Stimulated activated CD4-positive, alpha-beta T cell treated with anti-CD3 and anti-CD28 coated beads, Interleukin-2, amount 100 ng/mL, for 24 hours (primary cell): Measurements from ENCODE around the gene MRAP.

Experiments used
- DNase-seq, 2 donors: peaks; one replicate each; pipeline ENCODE4 v3.0.0-alpha.2; 2020

Gene MRAP

DNA sequence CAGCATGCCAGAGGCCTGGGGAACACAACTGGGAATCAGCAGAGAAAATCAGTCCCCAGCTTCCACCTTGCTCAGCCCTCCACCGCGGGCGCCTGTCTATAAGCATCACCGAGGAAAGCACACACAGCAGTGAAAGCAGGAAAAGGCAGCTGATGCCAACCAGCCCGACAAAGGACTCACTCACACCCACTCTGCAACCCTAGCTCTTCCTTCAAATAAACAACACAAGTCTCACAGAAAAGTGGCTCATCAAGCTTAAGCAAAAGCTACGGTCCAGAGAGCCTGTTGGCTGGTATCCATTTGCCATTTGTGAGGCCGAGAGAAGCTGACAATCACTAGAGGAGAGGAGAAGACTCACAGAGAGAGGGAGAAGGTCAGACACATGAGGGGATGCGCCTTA is 27.1 kb downstream of the MRAP start:
- no peak for DNase-seq

DNA sequence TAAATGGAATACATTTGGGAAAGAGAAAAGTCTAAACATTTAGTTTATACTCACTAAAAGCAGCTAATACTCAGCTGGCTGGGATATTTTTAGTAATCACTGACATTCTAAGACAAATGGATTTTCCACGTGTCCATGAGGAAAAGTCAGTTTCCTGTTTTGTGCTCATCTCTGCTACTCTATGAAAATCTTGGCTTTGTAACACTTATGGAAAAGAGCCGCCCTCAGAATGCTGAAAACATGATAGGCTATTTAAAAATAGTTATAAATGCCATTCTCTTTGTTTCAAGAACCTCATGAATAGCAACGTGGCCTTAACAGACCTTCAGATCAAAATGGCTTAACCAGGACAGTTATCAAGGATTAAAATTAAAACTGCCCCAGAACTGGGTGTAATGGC is 29.9 kb downstream of the MRAP start:
- no peak for DNase-seq

DNA sequence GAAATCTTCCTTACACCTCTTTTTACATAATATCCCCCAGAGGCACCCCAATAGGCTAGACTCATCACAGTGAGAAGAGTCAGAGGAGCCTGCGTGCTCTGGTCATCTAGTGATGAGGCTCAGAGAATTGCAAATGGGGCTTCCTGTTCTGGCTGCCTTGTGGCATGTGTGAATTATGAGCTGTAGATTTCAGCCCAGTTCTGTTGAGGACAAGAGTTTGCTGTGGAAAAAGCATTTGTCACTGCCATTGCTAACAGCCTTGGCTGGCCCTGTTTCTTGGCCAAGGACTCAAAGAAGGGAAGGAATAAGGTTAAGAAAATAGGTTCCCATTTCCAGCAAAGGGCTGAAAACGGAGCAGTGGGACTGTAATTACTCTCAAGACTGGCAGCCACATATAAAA is 30.7 kb downstream of the MRAP start:
- no peak for DNase-seq

DNA sequence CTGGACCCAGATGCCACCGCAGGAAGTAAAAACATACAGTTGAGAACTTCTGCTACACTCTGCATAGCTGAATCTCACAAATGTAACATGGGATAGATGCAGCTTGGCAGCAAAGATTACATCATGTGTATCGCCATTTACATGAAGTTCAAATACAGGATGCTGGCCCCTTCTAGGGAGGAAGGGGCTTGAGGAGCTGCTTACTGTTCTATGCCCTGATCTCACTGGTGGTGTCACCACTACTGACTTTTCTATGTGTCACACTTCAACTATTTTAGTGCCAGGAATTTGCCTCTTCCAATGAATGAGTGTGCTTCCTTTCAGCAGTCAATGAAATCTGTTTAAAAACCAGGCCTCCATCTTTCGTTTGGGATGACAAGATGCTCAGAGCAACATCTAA is 31.1 kb downstream of the MRAP start:
- DNase-seq, result no peak

DNA sequence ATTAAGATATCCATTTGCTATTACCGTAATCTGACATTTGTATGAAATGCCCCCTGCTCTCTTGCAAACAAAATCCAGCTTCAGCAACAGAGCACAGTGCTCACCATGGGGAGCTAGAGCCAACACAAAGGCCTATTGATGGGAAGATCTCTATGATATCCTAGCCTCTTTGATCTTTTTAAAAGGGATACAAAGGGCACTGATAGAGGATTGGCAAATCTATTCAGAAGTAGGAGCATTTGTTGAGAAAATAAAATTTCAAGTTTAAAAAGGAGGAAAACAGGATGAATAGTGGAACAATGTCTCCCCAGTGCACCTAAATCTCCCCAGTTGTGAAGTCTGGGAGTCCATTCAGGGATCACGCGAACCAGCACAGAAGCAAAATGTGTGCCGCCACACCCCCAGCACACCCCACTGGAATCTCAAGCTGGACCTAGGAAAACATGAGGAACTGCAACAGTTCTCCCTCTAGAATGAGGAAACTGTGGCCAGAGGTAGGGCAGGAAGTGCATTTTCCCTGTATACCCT is 32.2 kb downstream of the MRAP start:
- no peak for DNase-seq

DNA sequence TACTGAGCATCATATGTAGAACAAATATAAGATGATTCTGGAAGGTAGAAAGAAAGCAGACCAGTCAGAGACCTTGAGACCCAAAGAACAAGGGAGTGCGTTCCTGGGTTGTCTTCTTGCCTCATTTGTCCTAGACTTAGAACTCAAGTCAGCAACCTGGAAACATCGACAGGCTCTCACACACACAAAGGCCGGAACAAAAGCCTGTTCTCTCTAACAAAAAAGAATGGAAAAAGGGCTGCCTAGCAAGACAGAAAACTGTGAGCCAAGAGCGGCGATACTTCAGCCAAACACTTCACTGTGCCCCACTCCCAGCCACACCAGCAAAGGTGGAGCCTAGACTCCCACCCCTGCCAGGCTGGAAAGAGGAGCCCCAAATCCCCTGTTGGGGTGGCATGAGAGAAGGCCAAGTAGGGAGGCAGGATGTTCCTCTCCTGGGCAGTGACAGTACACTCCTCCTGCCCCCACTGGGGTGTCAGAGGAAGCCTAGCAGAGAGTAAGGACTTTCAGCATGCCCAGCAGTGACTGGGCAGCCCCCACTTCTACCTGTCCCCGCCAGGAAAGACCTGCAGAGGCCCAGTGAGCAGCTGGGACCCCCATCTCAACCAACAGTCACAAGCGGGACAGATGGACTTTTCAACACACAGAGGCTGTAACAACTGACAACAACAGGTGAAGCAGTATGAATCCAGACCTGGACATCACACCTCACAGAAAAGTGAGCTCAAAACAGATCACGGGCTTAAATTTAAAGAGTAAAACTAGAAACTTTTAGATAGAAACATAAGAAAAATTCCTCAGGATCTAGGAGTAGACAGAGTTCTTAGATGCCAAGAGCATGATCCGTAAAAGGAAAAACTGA is 33.0 kb downstream of the MRAP start:
- DNase-seq, result no peak

DNA sequence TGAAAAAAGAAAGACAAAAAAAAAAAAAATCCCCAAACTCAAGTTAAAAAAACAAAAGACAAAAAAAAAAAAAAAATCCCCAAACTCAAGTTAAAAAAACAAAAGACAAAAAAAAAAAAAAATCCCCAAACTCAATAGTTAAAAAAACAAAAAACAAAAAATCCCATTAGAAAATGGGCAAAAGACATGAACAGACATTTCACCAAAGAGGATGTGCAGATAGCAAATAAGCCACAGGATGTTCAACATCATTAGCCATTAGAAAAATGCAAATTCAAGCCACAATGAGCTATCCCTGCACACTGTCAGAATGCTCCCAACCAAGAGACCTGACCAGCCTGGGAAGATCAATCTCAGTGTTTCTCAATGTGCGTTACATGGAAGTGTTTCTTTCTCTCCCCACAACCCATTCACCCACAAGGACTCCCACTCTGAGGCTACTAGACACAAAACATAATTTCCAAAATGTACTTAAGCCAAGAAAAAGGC is 33.9 kb downstream of the MRAP start:
- DNase-seq, result no peak

DNA sequence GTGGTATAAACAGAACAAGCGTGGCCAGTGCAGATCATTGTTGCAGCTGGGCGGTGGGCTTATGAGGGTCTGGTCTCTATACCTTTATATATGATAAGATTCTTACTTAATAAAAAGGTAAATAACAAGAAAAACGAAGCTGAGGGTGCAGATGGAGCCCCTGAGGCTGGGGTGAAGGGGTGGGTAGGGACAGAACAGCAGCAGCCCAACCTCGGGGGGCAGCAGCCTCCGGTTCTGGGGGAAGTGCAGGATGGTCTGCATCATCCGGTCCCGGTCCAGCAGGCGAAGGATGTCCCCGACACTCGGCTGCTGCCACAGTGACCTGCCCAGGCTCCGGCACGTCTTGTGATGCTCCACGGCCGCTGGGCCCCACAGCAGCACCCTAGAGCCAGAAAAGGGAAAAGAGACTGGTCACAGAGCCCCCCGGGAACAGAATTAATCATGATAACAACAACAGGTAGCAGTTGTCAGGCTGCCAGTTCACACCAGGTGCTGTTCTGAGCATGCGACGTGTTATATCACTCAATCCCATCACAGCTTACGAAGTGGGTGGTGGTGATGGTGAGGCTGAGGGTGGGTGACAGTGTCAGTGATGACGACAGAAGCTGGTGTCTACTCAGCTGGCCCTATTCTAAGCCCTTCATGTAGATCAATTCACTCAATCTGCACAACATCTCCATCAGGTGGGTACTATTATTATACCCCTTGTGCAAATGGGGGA is 35.5 kb downstream of the MRAP start:
- DNase-seq, result no peak

DNA sequence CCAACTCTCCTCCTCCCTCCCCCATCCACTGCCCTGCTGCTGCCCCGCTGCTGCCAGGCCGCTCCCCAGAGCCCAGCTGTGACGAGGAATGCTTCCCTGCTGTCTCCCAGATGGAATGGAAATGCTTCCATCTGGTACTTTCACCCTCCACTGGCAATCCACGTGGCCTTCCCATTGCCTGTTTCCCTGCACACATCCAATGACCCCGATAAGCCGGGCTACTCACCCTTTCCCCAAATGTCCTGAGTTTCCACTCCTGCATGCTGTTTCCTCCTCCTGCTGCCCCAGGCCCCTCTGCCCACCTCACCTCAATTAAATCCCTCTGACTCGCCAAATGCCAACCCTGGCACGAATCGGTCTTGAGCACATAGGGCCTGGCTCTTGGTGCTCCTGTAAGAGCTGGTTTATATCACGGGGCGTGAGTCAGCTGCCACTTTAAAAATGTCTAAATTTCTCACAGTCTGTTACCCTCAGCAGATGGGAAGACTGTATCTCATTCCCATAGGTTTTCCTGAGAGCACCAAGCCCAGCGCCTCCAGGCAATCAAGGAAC is 36.4 kb downstream of the MRAP start:
- no peak for DNase-seq

DNA sequence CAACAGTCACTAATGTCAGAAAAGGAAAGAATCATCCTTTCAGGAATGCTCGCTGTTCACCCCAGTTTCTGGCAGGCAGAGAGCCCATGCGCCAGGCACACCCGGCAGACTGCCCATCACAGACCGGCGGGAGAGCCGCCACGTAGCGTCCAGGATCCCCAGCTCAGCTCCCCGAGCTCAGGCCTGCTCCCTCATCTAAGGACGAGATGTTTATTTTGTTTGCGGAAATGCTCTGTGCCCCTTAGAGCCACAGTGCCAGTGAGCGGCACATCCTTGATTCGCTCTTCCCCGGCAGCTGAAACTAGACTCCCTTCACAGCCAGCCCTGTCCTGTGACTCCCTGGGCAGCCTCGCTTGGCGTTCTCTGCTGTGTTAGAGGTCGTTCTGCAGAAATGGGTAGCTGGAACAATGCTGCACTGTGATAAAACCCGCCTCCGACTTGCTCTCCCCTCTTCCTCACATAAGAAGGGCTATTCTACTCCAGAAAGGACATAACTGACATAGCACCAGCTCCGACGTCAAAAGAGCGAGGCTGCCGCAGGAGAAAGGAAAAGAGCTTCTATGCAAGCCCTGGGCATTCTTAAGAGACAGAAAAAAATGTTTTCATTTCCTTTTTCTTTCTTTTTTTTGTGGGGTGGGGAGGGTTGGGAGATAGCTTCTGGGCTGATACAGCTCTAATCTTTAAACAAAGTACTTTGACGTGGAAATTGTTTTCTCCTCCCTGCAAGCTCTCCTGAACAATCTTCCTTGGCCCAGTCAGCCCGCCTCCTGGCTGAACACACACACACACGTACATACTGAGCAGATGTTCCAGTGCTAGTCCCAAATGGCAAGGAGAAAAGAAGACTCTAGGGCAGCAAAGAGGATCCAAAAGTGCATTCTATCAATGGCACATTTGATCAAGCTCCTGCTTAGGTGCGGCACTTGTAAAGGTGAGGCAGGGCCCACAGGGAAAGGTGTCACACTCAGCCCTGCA is 37.2 kb downstream of the MRAP start:
- DNase-seq, result no peak

DNA sequence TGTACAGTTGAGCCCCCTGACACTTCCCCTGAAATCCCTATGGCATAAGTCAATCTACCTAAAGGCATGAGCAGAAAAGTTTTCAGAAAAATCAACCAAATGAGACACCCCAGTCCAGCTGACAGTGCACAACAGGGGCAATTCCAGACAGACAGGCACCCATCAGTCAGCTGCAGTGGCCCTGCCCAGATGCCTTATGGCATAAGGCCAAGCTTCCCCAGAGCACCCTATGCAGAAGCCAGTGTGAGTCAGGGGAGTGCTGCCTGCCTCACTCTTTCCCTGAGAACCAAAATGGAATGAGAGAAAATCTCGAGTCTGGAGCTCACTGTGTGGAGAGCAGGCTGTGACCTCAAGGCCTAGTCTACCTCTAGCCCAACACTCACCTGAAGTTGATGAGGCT is 38.1 kb downstream of the MRAP start:
- DNase-seq, result no peak

DNA sequence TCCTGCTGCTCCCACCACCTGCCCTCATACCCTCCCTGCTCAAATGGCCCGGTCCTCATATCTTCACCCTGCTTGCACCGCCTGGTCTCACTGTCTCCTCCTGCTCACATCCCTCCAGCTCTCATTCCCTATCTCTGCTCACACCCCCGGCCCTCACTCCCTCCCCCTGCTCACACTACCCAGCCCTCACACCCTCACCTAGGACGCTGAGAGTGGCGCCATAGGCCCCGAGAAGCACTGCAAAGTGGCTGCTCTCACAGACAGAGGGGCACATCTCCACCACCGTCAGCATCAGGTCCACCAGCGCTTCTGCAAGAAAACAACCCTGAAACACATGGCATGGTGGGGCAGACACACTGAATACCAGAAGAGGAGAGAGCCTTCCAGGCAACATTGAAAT is 38.6 kb downstream of the MRAP start:
- no peak for DNase-seq

DNA sequence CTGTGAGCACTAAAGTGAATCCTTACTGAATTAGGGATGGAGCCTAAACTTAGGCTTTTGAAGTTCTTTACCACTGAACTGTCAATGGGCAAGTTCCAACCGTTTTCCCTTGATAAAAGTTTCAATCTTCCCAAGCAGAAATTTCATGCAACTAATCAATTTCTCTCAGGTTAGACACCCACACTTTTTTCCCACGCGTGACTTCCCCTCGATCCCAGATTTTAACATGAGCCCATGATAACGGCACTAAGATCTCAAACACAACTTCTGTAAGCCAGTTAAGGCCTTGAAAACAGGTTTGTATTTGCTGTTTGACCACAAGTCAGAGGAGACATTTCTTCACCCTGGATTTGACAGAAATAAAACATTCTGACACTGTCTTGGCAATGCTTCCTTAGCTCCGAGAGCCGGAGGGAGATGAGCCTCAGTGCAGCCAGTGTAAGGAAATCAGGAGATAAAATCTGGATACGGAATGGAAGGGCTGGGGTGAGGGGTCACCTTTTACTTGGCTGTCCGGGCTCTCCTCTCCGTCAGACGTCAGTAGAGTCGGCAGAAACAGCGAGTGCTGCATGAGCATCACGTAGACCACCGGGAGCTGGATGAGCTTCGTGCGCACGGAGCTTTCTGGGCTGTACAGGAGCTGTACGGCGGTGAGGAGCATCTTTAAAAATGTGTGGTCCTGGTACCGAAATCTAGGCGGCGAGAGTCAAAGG is 39.7 kb downstream of the MRAP start:
- no peak for DNase-seq

DNA sequence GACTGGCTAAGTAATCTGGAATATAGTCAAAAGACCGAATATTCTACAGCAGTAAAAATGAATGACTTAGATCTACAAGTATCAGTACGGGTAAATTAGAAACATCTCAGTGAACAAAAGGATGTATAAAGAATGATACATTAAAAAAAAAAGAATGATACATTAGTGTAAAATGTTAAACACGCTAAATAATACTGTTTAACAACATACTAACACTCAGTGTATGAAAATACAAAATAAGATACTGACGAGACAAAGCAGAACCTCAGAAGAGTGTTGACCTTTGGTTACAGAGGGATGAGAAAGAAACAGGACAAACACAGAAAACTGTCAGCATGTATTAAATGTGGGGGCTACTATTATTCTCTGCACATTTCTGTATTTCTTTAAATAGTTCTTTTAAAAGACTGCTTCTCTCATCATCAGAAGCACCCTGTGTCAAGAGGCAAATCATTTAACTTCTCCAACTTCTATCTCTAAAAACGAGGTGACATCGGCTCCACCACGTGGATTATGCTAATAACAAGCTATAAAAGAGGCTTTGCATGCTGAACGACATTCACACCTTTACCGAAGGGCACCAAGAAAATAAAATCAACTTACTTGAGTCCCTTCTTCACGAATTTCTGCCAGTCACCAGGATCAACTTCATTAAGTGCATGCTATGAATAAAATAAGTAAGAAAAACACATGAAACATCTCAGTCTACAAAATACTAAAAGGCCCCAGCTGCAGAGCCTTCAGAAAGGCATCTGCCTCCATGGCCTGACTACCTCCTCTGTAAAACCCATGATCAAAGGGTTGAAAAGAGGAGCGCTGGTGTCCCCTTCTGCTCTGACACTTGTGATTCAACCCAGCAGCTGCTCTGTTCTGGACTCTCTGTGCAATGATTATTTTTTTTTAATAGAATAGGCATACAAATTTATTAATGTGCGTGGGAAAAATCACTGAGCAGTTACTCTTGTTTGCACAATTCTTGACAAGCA is 42.5 kb downstream of the MRAP start:
- no peak for DNase-seq

DNA sequence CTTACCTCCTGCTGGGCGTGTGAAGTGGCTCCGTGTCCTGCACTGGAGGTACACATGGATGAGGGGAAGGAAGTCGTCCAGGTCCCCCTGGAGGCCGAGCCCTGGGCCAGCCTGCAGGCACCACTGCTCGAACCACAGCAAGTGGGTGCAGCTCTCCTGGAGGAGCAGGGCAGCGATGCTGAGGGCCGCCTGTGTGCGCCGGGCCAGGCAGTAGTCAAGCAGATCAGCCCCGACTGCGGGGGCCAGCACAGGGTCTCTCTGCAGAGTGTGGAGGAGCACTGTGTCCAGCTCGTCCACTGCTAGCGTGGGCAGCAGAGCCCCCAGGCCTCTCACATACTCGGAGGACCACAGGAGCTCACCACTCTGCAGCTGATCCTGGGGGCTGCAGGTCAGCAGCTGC is 48.3 kb downstream of the MRAP start:
- DNase-seq, result no peak

DNA sequence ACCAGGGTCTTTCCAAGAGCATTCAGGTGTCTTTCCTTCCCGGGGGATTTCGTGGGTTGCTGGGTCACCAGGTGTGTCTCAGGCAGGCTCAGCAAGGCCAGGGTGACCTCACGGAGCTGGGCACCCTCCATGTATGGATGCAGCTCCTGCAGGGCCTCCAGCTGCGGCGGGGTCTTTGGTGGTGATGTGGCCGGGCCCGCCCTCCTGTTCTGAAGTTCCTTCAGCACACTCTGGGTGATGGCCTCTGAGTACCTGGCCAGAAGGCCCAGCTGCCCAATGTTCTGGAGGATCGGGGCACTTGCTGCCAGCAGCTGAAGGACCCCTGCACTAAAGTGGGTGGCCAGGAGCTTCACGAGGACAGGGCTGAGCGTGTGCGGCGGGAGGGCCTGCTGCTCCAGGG is 48.7 kb downstream of the MRAP start:
- no peak for DNase-seq

DNA sequence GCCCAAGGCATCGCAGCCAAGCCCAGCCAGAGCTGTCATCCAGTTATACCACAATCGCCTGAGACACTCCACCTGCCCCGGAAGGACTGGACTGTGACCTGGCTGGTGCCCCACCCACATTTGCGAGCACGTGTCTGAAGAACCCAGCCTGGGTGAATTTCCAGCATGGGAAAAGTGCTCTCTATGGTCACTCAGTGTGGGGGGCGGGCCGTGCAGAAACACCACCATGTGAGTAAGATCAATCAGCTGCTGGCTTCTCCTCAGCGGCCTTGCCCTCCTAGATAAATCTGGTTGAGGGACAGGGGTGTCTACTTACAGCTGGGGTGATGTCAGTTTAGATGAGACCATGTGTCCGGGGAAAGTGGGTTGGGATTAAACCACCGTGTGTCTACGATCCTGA is 49.3 kb downstream of the MRAP start:
- no peak for DNase-seq

DNA sequence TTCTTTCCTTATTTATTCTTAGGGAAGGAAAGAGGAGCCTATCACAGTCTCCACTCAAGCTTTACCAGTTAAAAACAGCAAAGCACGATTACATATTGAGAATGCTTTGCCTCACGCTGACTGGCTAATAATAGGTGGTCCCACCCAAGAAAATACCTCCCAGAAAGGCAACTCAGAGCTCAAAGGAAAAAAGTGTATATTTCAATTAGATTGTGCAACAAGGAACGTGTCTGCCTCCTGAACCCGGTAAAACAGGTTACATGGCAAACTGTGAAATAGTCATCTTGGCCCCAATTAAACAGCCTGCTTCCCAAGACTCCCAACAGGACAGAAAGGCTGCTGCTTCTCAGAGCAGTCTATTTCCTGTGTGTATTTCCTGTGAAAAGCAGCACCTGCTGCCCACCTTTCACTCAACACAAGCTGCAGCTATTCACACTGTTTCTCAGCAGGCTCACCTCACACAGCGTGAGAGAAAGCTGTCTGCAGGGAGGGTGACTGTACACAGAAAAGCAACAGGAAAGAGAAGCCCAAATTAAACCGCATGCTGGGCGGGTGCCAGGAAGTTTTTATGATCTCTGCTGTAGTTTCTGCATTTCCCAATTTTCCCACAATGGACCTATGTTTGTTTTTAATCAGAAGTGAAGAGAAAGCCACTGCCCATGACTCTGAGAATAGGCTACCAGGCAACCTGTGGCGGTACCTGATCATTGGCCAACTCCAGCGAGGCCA is 50.1 kb downstream of the MRAP start:
- no peak for DNase-seq

DNA sequence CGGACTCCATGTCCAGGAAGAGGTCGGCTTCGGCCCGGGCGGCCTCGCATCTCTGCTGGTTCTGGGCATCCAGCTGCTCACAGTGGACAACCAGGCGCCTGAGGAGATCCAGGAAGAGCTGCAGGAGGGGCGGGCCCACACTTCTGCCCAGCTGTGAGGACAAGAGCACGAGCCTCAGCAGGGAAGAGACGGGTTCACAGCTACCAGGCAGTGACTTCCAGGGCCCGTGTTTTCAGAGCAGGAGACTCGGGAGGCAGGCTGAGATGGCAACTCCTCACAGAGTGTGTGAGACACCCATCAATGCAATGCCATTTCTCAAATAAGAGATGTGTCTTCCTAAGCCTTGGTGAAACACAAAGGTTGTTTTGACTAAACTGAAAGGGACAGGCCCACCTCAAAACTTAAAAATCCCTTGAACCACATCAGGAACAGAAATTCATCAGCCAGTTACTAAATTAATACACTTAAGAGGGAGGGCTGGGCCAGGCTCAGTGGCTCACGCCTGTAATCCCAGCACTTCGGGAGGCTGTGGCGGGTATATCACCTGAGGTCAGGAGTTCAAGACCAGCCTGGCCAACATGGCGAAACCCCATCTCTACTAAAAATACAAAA is 50.8 kb downstream of the MRAP start:
- no peak for DNase-seq
